T47D (cell line): ENCODE results near the gene CNGA2.

Experiments used
- DNase-seq, 2 experiments: peaks; one replicate each; pipeline versions ENCODE4 v3.0.0 to v3.0.0-alpha.2; 2011 to 2012; ENCODE audit warnings: low read depth in 1 of 2, low spot score in 1 of 2
- JUND ChIP-seq: IDR thresholded peaks from 2 replicates; pipeline ENCODE4 v1.6.1; 2012; ENCODE audit warnings: low read depth
- in situ Hi-C: cut with HindIII; loops from 2 replicates; pipeline ENCODE4 v1.10.0; 2016; ENCODE audit warnings: low sequenced_read_pairs, low pct_unique_long_range_greater_than_20kb

CNGA2 gene

DNA sequence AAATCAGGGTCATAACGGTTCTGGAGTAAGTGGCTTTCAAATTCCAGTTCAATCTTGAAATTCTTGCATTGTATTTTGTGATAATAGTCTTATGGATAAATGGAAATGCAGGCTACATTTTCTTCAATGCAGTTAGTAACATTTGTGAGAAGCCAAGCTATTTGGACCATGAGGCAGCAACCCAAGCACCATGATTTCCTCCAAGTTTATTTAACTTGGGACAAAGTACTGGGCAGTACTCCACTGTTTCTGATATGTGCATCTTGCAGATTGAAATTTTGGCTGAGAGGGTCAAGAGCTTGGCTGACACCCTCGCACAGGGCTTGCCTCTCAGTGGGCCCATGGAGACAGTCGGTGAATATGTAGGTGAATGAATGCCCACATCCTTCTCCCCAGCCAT, 39.9 kb downstream of the CNGA2 start:
- in situ Hi-C loops: no loop called here
- TF ChIP-seq JUND: no peak
- no peak for DNase-seq

DNA sequence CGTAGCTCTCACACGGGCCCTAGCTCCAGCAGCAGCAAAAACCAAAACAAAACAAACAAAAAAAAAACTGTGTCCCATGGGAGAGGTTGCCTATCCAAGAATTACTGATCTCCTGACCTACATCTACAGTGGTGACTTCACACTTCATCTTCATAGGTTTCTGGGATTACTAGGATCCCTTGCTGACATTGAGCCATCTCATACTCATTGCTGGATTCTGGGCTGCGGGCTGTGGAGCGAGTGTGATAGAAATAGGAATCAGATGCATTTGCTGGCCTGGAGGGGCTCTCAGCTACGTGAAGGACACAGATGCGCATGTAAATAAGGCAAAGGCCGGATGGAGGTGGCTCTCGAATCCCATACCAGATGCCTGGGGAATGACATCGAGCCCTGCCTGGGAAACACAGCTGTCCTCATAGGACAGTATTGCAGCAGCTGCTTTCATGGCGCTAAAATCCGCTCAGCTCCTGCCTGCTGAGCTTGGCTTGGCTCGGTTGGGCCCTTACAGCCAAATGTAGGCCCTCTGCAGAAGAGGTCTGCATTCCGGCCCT, 41.7 kb downstream of the CNGA2 start:
- TF ChIP-seq JUND: no peak
- in situ Hi-C loops: no loop called here
- no peak for DNase-seq

- no peak for DNase-seq
- TF ChIP-seq JUND: no peak
- in situ Hi-C loops: no loop called here
Measured at GRCh38 chrX:151776936-151777335, 42.4 kb downstream of the CNGA2 start.

DNA sequence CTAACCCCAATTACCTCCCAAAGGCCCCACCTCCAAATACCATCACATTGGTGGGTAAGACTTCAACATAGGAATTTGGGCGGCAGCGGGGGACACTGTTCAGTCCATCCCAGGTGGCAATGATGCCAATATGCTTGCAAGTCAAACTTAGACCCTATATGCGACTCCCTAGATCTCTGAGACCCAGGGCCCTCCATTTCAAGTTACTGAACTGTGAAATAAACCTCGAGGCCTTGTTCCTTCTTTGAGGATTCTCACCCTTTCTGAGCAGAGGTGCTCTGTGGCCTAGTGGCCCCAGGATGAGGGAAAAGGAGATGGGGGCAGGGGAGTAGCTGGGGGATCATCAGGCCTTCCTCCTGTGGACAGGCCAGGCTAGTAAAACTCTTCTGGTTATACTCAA, 44.7 kb downstream of the CNGA2 start:
- no peak for TF ChIP-seq JUND
- in situ Hi-C loops: no loop called here
- no peak for DNase-seq

GRCh38 chrX:151780621-151781020, 46.1 kb downstream of the CNGA2 start:
- no peak for TF ChIP-seq JUND
- in situ Hi-C loops: no loop called here
- no peak for DNase-seq

GRCh38 chrX:151789179-151789800, 54.7 kb downstream of the CNGA2 start:
- peak in 1 of 2 experiments; percentile 7 for DNase-seq
- in situ Hi-C loops: no loop called here
- TF ChIP-seq JUND: no peak

DNA sequence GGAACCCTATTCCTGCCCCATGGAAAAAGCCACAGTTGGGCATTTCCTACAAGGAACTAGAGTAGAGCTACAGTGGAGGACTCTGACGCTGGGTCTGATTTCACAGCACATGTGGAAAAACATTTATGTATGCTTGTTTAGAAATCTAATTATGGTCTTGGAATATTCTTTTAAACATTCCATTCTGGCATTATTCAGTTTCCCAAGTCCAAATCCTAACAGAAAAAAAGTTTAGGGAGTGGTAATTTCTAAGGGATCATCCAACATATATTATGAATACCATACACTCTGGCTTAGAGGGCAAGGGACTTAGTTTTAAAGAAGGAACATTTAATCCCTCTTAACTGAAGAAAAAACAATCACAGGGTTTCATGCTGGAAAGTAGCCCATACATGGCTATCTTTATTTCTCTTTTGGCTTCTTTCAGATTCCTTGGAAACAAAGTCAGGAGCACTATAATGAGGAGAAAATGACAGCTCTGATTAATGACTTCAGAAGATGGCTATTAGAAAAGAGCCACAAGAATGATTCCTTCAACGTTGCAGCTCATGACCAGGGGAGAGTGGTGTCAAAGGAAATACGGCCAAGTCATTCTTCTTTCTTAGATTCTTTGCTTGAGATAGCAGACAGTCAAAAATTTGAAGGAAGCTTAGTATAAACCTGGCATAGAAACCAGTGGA, 56.1 kb downstream of the CNGA2 start:
- TF ChIP-seq JUND: no peak
- no peak for DNase-seq
- in situ Hi-C loops: no loop called here

DNA sequence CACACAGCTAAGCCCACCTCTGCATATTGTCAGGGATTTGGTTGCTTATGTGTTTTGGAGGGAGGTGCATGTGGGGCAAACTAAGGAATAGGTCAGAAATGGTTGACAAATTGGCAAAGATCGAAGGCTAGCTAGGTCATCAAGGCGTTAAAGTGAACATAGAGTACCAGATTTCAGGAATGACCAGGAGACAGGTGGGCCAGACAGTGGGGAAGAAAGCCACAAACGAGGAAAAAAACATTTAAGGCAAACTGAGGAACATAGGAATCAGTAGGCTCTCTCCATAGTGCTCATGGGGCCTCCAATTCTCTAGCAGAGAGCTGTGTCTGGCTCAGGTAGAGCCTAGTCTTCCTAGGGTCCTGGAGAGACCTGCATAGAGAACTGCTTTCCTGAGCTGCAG, 57.4 kb downstream of the CNGA2 start:
- in situ Hi-C loops: no loop called here
- TF ChIP-seq JUND: no peak
- no peak for DNase-seq

GRCh38 chrX:151792505-151792904, 58.0 kb downstream of the CNGA2 start:
- in situ Hi-C loops: no loop called here
- no peak for DNase-seq
- TF ChIP-seq JUND: no peak

GRCh38 chrX:151793886-151794285, 59.3 kb downstream of the CNGA2 start:
- no peak for DNase-seq
- TF ChIP-seq JUND: no peak
- in situ Hi-C loops: no loop called here
